HS-27A (cell line): Measurements from ENCODE around the gene TCP11.

Source experiments
- DNase-seq: peaks from one replicate; pipeline ENCODE4 v3.0.0-alpha.2; 2012; ENCODE audit warnings: low read depth, missing footprints

Gene TCP11

DNA sequence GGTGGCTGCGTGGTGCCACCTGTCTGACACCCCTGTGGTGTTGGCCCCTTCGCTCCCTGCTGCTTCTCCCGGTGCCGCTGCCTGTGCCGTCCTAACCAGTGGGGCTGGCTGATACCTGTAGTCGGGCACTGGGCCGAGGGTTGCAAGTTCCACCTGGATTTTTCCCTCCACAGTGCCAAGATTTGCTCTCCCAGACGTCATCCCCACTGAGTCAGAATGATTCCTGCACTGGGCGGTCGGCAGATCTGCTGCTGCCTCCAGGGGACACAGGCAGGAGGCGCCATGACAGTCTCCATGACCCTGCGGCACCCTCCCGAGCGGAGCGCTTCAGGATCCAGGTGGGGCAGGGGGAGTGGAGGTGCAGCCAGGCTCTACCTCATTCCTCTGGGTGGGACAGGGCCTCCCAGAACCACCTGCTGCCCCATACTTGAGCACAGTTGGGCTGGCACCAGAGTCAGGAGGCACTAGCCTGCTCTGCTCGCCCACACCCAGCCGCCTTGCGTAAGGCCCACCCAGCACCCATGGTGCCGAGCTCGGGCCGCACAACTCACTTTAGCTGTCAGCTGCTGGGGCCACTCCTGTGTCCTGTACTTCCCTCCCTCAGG is 60.2 kb downstream of the TCP11 start:
- no peak for DNase-seq

DNA sequence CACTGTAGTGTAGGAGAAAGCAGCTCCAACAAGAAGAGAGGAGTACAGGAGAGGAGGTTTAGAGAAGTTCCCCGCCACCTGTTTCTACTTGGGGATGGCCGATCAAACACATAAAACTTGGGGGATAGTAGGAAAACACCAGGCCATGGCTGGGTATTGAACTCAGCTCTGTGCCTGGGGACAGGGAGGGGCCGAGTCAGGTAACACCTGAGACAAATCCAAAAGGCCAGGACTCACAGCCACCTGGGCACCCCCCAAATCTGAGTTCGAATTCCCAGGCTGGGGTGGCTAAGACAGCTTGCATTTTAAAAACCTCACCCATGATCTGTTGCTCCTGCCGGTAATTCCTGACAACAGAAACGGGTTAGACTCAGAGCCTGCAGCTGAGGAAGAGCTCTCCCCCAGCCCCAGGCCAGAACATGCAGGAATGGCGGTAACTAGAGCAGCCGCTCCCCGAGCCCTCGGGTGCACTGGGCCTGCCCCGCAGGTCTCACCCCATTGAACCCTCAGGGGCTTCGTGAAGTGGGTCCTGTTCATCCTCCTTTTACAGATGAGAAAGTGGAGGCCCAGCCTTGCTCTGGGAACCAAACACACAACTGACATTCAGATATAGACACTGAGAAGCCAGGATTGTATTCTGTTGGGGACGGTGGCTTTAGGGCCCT is 61.0 kb downstream of the TCP11 start:
- no peak for DNase-seq

DNA sequence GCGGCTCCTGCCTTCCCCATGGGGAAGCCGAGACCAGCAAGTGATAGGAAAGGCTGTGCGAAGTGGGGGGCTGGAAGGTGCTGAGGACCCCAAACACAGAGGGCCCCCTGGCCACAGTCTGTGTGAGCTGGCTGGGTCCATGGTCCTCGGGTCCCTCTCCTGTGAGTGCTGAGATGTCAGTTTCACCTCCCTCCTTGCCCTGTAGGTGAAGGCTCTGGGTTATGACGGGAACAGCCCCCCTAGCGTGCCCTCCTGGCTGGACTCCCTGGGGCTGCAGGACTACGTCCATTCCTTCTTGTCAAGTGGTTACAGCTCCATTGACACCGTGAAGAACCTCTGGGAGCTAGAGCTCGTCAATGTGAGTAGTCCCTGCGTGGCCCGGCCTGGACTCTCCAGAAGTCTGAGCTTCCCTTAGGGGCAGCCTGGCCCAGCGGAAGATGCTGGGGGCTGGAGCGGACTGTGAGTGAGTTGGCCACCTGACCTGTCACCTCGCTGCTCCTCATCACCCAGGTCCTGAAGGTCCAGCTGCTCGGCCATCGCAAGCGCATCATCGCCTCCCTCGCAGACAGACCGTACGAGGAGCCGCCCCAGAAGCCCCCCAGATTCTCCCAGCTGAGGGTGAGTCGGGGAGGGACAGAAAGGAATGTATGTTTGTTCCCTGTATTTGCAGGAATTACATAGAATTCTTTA is 61.7 kb downstream of the TCP11 start:
- DNase-seq: no peak

DNA sequence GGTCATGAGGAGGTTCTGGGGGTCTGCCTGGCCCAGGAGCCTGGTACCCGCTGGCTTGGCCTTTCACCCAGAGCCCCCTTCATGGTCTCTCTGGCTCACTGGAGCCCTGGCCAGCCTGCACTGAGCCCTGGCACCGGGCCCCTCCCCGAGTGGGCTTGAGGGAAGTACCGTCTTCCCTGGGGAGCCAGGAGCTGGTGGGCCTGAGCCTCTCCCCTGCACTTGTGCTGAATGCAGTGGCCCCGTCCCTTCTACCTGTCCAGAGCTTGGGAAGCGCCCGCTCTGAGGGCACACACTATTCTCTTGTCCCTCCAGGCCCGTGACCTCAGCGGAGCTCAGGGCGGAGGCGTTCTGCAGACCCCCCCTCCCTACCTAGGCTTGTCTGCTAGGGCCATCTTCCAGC is 62.2 kb downstream of the TCP11 start:
- DNase-seq: no peak

DNA sequence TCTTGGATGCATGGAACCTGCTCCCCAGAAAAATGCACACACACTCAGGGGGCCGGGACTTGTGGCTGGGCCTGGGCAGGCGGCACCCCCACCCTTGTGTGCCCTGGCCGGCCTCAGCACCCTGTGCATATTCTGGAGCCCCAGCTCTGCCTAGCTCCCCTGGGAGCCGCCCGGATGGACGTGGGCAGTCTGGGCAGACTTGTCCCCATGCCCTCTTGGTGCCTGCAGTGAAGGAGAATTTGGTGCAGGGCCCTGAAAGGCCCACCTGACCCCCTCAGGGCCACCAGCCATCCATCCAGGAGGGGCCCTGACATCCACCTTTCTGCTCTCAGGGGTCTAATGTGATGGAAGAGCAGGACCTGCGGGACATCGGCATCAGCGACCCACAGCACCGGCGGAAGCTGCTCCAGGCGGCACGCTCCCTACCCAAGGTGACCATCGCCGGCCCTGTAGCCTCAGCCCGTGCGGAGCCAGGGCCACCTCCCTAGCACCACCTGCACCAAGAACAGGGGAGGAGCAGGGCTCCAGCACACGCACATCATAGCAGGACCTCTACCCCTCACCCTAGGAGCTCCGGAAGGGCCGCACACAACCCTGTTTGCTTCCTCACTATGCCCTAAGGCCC is 62.8 kb downstream of the TCP11 start:
- no peak for DNase-seq

DNA sequence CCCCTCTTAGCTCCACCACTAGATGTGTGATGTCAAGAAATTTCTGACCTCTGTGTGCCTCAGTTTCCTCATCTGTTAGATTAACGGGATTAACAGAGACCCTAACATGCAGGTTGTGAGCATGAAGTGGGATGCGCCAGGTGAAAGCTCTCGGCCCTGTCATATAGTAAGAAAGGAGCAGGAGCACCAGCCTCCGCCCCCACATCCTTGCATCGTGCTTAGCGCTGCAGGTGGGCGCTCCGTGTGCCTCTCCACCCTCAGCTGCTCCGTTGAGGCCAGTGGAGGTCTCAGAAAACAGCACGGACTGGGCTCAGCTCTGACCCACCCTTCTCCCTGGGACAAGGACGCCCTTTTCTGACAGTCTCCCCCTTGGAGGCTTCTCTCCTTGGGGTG is 63.4 kb downstream of the TCP11 start:
- DNase-seq: no peak

DNA sequence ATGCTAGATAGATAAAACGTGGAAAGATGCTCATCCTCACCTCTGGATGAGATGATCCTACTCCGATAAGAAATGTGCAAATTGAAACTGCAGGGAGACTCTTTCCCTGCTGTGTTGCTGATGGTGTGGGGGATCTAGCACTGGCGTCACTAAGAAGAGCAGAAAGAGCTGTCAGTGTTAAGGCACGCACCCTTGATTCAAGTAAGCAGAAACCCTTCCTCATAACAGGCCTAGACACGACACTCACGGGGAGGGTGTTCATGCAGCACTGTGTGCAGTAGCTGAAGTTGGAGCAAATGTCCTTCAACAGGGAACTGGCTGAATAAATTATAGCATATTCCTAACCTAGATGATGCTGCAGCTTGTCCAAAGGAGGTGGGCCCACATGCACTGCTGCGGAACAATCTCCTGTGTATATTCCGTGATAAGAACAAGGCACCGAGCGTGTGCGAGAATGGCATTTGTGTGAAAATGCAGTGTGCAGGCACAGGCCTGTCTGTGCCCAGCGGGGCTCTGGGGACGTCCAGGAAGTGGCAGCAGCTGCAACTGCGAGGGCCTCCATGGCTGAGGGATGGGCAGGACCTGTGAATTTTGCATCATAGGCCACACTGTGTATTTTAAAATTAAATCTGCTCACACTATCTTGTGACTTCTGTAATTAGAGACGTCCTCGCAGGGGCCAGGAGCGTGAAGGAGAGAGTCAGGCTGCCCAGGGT is 64.0 kb downstream of the TCP11 start:
- DNase-seq: no peak

DNA sequence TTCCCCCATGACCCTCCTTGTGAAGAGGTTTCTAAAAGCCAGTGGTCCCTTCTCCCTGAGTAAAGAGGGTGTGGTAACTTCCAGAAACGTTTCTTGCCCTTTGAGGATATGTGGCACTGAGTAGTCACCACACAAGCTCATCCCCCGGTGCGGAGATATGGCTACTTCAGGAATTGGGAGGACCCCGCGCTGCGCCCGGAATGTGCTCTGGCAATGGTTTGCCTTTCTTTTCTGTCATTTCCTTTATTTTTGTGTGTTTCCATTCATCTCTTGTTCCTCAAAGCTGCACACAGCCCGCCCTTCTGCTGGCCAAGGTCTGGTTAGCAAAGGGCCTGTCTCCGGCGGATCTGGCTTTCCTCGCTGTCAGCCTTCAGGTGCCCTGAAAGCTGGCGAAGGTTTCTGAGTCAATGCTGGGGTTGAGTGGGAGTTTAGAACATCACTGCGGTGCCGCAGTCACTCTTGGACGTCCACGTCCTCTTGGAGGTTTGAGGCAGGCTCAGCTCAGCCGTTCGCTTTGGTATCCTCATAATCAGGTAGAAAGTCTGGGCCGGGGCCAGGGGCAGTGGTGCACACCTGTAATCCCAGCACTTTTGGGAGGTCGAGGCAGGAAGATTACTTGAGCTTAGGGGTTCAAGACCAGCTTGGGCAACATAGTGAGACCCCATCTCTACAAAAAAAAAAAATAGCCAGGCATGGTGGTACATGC is 67.2 kb downstream of the TCP11 start:
- DNase-seq: no peak

DNA sequence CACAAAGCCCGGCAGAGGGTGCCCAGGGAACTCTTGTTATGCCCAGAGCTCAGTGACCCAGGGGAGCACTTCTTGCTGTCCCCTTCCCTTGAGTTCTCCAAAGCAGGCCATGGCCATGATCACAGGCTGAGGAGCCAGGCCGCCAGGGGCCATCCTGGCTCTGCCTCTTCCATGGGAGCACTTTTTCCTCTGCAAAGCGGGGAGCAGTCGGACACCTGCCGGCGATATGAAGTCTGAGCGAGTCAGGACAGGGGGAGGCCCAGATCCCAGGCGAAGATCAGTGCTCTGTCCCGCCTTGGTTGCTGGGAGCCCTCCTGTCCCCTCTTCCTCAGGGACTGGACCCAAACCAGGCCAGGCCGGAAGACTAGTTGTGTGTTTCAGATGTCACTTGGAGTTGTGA is 67.9 kb downstream of the TCP11 start:
- DNase-seq: no peak

DNA sequence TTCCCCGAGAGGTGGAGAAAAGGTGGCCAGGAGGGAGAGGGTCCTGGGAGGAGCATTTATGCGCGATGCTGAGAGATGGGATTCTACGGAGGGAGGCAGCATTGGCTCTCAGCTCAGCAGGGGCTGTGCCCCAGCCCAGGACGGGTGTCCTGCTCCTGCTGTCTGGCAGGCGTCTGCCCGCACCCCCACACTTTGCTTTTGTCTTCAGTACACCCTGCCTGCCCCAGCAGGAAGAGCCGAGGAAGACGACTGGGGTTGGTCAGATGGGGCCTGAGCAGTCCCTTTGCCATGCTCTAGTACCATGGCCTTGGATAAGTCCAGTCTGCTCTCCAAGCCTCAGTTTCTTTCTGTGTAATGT is 68.5 kb downstream of the TCP11 start:
- no peak for DNase-seq

DNA sequence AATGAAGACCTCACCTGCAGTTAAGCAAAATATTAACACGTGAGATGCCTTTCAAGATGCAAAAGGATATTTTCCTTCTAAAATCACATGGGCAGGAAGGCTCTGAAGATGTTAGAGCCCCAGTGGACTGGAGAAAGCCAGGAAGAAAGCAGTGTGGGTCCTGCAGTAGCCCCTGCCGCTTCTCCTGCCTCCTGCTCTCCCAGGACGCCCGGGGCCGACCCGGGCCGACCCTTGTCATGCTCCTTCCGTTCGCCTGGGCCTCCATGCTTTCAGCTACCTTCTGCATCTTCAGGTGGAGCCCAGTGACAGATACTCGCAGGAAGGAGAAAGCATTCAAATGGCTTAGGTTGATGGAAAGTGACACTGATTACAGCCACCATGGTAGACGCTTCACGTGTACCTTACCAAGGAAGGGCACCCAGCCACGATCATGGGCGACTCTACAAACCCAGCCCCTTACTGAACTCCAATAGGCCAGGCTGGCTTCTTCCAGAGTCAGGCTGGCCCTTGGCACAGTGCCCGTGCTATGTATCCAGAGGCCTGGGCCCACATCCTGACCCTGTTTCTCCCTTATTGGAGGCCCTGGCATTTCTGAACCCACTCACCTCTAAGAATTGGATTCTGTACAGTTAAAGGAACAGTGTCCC is 69.0 kb downstream of the TCP11 start:
- no peak for DNase-seq

DNA sequence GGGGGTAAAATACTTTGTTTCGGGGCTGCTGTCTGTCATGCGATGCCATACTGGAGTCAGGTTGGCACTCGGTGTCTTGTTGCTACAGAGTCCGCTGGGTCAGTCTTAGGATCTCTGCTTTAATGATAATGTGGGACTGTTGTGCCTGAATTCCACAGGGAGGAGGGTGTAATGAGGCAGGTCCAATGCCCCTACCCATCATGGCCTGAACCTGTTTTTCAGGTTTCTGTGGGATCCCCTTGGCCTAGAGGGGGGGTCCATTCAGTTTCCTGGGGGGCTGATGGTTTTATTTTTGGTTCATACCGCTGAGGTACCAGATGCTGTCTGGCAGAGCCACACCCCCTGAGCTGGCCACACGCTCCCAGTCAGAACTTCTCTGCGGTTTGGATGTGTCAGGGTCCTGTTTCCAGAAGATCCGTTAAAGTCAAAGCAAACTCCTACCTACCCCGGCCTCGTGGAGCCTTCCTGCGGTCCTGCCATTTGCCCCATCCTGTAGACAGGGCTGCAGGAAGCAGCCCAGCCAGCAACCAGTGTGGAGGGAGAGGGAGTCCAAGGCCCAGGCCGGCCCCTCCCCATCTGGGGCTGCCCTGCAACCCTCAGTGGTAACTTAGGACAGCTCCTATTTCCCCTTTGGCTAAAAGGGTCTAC is 69.7 kb downstream of the TCP11 start:
- no peak for DNase-seq

DNA sequence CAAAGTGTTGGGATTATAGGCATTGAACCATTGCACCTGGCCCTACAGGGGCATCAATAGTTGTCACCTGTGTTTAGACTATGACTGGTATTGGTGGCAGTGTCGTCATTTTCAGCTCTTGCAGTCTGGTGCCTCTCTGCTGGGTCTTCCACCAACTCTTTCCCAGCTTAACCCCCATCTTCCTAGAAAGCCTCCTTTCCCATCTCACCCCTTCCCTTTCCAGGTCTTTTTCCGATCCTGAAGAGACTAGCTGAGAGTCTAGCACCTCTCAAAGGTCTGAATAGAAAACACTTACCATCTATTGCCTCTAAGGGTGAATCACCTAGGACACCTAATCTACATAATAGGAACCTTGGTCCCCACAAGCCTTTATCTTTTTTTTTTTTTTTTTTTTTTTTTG is 71.0 kb downstream of the TCP11 start:
- DNase-seq: no peak

DNA sequence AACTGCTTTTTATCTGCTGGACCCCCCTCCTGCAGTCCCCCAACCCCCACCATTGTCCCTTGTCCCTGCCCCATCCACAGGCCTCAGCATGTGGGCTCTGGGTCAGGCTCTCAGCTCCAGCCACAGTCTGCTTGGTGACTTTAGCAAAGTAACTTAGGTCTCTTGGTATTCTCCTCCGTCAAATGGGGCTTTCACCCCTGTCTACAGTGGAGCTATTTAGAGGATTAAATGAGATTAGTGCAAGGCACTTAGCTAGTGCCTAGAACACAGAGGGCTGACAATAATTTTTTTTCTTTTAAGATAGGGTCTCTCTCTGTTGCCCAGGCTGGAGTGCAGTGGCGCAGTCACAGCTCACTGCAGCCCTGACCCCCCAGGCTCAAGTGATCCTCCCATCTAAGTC is 71.9 kb downstream of the TCP11 start:
- DNase-seq: no peak

DNA sequence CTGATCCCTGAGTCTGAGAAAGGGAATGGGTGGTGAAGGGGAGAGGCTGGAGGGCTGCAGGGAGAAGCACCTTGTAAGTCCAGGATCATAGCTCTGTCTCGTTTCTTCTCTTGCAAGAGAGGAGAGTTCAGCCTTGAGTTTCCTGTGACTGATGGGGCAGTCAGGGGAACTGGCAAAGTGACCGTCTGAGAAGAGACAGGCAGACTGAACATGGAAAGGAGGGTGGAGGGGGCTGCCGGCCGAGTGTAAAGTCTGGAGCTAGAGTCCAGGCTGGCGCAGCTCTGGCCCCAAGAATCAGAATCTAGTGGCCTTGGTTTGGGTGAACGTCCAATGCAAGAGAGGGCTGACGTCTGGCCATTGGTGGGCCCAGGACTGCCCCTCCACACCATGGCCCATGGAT is 72.5 kb downstream of the TCP11 start:
- DNase-seq: no peak

DNA sequence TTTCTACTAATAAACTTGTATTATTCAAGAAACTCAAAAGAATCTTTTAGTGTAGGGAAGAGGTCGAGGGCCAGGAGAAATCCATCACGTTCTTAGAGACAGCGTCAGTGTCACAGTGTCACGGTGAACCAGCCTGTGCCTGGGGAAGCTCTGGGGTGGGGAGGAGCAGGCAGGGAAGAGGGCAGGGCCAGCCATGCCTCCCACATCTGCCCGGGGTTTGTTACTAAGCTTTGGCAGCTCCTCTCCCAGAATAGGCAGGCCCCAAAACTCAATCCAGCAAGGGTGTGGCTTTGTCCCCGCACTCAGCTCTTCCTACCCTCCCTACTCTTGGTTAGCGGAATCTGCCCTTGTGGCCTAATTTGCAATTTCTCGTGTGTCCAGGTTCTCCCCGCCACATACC is 72.9 kb downstream of the TCP11 start:
- DNase-seq: no peak
